Breast epithelium (tissue), 3 donors: ENCODE results near the gene MPZL2.

ENCODE experiments used
- POLR2A ChIP-seq: fragments of 450-650 bp; IDR thresholded peaks from one replicate; pipeline ENCODE4 v1.6.1; 2016; ENCODE audit warnings: antibody characterized with exemption, mild to moderate bottlenecking, moderate library complexity
- POLR2AphosphoS5 ChIP-seq, 3 donors: sonication (generic); formaldehyde crosslinking; IDR thresholded peaks; one replicate each; pipeline ENCODE4 v1.6.1; 2017; ENCODE audit warnings: antibody characterized with exemption in 3 of 3
- TF ChIP-seq, protein P1 (sequence below), 3 donors: fragments of 450-650 bp; IDR thresholded peaks; one replicate each; pipeline ENCODE4 v1.5.1; 2016 to 2017; ENCODE audit warnings: antibody characterized with exemption in 3 of 3, mild to moderate bottlenecking in 3 of 3, moderate library complexity in 3 of 3

DNA sequence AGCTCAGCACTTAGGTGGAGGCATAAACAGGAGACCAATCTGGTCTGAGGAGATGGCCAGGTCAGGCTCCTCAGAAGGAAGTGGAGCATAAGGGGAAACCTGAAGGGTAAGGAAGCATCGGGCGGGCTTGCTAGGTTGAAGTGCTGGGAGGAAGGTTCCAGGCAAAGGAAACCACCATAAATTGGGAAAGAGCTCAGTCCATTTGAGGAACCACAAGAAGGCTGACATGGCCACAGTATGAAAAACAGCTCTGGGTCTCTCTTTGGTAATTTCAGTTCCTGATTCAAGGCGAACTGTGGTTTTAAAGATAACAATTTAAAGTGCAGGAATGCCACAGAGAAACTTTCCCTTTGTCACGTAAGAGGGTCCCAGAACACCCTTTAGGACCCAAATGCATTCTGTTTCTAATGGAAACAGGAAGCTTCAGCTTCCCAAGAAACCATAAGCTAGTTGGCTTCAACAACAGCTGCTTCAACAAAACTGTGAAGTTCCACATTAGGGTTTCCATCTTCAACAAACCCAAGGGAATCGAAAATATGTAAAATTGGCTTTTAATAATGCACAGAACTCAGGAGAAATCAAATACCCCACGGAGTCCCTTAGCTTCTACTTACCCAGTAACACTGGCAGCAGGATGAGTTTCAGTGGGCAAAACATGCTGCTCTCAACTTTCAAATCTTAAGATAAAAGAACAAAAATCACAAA lies 49.7 kb downstream of the MPZL2 start:
- TF ChIP-seq, protein P1, sequence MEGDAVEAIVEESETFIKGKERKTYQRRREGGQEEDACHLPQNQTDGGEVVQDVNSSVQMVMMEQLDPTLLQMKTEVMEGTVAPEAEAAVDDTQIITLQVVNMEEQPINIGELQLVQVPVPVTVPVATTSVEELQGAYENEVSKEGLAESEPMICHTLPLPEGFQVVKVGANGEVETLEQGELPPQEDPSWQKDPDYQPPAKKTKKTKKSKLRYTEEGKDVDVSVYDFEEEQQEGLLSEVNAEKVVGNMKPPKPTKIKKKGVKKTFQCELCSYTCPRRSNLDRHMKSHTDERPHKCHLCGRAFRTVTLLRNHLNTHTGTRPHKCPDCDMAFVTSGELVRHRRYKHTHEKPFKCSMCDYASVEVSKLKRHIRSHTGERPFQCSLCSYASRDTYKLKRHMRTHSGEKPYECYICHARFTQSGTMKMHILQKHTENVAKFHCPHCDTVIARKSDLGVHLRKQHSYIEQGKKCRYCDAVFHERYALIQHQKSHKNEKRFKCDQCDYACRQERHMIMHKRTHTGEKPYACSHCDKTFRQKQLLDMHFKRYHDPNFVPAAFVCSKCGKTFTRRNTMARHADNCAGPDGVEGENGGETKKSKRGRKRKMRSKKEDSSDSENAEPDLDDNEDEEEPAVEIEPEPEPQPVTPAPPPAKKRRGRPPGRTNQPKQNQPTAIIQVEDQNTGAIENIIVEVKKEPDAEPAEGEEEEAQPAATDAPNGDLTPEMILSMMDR (IDR thresholded peaks at IDR 0.05), result no peak
- TF ChIP-seq POLR2A (no peak), POLR2AphosphoS5 (IDR thresholded peaks at IDR 0.05) (no peak)
